ENCODE measurements around the gene PIAS4.

DNA sequence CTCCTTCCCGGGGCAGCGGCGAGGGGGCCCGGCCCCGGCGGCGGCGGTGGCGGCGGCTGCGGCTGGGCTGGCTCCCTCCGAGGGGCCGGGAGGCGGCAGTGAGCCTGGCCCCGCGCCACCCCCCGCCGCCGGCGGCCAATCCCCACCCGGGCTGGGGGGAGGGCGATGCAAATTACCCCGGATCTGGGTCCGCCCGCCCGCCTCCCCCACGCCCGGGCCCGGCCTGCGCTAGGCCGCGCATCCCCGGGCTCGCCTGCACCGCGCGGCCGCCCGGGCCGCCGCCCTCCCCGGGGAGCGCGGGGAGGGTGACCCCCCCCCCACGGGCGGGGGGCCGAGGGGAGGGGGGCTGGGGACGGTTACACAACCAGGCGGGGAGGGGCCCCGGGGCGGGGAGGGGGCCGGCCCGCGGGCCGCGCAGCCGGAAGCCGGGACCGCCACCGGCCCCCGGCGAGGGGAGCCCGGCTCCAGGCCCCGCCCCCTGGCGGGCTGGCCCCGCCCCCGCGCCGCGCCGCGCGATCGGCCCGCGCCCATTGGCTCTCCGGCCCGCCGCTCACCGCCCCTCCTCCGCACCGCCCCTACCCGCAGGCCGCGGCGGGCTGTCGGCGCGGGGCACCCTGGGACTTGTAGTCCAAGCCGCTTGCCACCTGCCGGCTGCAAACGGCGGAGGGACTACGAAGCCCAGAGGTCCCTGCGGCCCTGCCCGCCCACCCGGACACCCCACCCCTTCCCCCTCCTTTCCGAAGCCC is 58.1 kb downstream of the PIAS4 start:
- no peak for TF ChIP-seq EZH2 (IDR thresholded peaks at IDR 0.05; ENCODE audit: insufficient read depth, poor library complexity, severe bottlenecking)
- no peak for TF ChIP-seq EZH2phosphoT487 (IDR thresholded peaks at IDR 0.05; ENCODE audit: insufficient read depth, low read depth)
